GM18505 (cell line): ENCODE results near the gene TMEM254.
"Not testable (repeated sequence)": the region's sequence is repeated elsewhere in the genome, so short reads cannot be mapped to it uniquely, and the experiment has no call there.

ENCODE experiments used
- ATAC-seq: cut with Tn5 transposase; IDR thresholded peaks from one replicate; pipeline ENCODE4 v1.9.1; 2021; ENCODE audit not compliant: unreplicated experiment
- POLR2A ChIP-seq: IDR thresholded peaks from 4 replicates; pipeline ENCODE4 v1.6.1; 2011; ENCODE audit warnings: borderline replicate concordance; ENCODE audit not compliant: insufficient read depth, insufficient read length; ENCODE audit errors: extremely low read depth

TMEM254 gene

DNA sequence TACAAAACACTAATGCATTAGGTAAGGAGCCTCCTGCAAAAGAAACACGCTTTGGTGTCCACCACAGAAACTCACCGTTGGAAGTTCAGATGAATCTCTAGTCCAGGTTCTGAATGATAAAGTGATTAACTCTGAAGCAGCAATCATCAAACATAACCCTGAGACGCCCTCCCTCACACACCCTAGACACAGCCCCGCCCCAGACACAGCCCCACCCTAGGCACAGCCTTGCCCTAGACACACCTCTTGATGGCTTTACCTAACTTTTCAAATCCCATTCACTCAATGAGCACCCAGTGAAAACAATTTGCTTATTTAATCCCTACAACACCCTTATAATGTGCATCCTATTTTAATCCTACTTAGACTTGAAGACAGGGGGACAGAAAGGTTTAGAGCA is 21.3 kb upstream of the TMEM254 start:
- no peak for TF ChIP-seq POLR2A
- no peak for ATAC-seq

- no peak for ATAC-seq
- TF ChIP-seq POLR2A, result no peak
These were observed 14.2 kb upstream of the TMEM254 start for GRCh38 chr10:80064120-80064886.

DNA sequence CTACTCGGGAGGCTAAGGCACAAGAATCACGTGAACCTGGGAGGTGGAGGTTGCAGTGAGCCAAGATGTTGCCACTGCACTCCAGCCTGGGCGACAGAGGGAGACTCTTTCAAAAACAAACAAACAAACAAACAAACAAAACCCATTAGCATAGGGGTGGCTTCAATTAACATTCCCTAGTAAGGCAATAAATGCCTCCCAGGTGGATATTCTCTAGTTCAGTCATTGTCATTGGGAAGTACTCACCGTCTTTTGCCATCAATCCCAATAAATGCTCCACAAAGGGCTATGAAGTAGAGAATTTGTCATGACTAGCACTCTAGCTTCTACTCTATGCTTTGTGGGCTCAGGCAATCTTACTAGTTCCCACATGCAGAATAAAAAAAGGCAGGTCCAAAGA is 11.7 kb upstream of the TMEM254 start:
- TF ChIP-seq POLR2A, result no peak
- ATAC-seq, result no peak

DNA sequence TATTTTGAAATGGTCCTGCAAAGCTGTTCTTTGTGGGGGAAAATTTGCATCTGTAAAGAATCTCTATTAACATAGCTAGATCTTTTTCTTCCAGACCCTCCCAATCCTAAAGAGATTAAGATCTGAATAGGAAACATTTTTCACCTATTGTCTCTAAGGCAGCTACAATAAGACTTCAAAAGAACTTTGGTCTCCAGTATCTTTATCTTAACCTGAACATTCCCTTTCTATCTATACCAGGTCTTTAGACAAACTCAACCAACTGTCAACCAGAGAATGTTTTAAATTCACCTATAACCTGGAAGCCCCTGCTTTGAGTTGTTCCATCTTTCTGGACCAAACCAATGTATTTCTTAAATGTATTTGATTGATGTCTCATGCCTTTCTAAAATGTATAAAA is 10.6 kb upstream of the TMEM254 start:
- ATAC-seq, result not testable (repeated sequence)

DNA sequence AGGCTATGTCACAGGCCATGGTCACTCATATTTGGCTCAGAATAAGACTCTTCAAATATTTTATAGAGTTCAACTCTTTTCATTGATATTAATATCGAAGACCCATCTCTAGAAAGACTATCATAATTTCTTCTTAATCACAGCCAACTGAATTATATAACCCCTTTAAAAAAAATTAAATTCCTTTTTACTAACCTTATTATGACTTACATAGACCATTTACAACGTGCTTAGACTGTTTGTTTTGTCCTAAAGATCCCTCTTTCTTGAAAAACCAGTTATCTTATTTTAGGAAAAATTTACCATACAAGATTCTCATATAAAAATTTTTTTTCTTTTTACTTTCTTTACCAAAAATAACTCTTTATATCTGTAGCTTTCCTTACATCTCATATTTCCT is 10.2 kb upstream of the TMEM254 start:
- no peak for ATAC-seq
- TF ChIP-seq POLR2A, result no peak

DNA sequence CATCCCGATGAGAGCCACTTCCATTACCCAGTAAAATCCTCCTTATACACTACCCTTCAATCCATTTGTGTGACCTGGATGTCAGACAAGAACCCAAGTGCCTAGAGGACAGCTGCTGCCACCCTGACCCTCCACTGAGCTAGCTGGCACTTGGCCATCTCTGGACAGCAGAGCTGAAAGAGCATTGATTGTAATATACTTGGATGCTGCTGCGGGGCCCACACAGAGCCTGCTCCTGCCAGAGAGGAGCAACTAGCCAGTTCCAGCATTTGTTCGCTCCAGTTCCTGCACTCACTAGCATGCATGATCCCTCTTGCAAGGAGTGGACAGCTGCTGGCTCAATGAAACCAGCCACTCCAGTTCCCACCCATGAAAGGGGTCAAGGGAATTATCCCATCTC is 8.4 kb upstream of the TMEM254 start:
- no peak for ATAC-seq
- no peak for TF ChIP-seq POLR2A

DNA sequence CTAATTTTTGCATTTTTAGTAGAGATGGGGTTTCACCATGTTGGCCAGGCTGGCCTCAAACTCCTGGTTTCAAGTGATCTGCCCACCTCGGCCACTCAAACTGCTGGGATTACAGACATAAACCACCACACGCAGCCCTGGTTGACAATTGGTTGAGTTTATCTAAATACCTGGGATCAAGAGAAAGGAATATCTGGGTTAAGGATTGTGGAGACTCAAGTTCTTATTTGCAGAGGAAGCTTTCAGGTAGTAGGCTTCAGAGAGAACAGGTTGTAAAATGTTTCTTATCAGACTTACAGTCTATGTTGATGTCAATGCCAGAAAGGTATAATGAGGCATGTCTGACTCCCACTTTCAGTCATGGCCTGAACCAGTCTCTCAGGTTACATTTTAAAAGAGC is 5.9 kb upstream of the TMEM254 start:
- no peak for ATAC-seq

DNA sequence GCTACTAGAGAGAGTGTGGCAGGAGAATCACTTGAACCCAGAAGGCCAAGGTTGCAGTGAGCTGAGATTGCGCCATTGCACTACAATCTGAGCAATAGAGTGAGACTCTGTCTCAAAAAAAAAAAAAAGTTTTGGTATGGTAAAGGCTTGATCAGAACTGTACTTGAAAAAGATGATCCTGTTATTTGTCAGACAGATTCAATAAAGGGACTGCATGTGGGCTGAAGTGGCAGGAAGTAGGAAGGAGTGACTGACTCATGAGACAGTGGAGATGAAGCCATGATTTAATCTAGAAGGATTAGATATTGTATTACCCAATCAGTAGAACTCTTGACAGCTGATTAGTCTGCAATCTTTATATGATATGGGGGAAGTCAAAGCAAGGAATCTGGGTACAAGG is 2.7 kb upstream of the TMEM254 start:
- TF ChIP-seq POLR2A, result no peak
- ATAC-seq, result no peak

More for the DNA sequence above, 5.9 kb upstream of the TMEM254 start:
- no peak for TF ChIP-seq POLR2A

DNA sequence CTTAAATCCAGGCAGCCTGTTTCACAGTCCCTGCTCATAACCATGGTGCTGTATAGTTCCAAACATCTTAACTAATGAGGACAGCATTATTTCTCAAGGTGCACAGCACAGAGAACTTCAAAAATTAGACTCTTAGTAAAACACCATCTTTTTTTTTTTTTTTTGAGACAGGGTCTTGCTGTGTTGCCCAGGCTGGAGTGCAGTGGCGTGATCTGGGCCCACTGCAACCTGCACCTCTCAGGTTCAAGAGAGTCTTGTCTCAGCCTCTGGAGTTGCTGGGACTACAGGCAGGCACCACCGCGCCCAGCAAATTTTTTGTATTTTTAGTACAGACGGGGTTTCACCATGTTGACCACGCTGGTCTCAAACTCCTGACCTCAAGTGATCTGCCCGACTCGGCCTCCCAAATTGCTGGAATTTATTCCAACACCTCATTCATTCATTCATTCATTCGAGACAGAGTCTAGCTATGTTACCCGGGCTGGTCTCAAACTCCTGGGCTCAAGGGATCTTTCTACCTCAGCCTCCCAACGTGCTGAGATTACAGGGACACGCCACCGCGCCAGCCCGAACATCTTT is 507 bp upstream of the TMEM254 start:
- no peak for ATAC-seq
- TF ChIP-seq POLR2A, result no peak

- ATAC-seq, result no peak
- TF ChIP-seq POLR2A, result no peak
These were observed 851 bp downstream of the TMEM254 start for GRCh38 chr10:80079312-80079719.

- ATAC-seq, result no peak
- no peak for TF ChIP-seq POLR2A
These were observed 2.6 kb downstream of the TMEM254 start for GRCh38 chr10:80081026-80081425.

- no peak for TF ChIP-seq POLR2A
- ATAC-seq, result no peak
These were observed 3.6 kb downstream of the TMEM254 start for GRCh38 chr10:80081801-80082750.

DNA sequence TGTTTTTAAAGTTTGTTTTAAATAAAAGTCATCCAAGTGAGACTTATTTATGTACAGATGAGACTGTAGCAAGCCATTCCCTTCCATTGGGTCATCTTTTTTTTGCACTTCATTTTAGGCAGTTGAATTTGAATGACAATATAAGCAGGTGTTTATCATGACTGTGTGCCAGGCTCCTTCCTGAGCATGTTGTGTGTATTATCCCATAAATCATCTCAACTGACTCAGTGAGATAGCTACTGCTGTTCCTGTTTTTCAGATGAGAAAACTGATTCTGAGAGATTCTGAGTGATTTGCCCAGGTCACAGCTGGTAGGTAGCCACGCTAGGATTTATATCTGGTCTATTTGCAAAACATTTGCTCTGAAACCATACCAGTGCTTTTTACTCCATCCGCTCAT is 11.7 kb downstream of the TMEM254 start:
- no peak for ATAC-seq
- TF ChIP-seq POLR2A, result no peak
